Ishikawa (cell line): ENCODE results near the gene EFCAB7.

Source experiments
- CEBPB ChIP-seq: IDR thresholded peaks from 2 replicates; pipeline ENCODE4 v1.6.1; 2012
- CREB1 ChIP-seq: IDR thresholded peaks from 2 replicates; pipeline ENCODE4 v1.6.1; 2012; ENCODE audit warnings: low read depth
- EGR1 ChIP-seq: IDR thresholded peaks from 2 replicates; pipeline ENCODE4 v1.6.1; 2012
- EP300 ChIP-seq: IDR thresholded peaks from 2 replicates; pipeline ENCODE4 v1.6.1; 2012; ENCODE audit warnings: borderline replicate concordance
- FOXM1 ChIP-seq: IDR thresholded peaks from 2 replicates; pipeline ENCODE4 v1.6.1; 2012; ENCODE audit warnings: low read depth, borderline replicate concordance
- MAX ChIP-seq: IDR thresholded peaks from 2 replicates; pipeline ENCODE4 v1.6.1; 2012
- NFIC ChIP-seq: IDR thresholded peaks from 2 replicates; pipeline ENCODE4 v1.6.1; 2012
- RAD21 ChIP-seq: IDR thresholded peaks from 2 replicates; pipeline ENCODE4 v1.6.1; 2012; ENCODE audit warnings: low read depth
- TCF12 ChIP-seq: IDR thresholded peaks from 2 replicates; pipeline ENCODE4 v1.6.1; 2012; ENCODE audit warnings: low read depth
- TEAD4 ChIP-seq: IDR thresholded peaks from 2 replicates; pipeline ENCODE4 v1.6.1; 2012
- YY1 ChIP-seq: IDR thresholded peaks from 2 replicates; pipeline ENCODE4 v1.6.1; 2012; ENCODE audit warnings: low read depth
- TF ChIP-seq, protein P1 (sequence below): IDR thresholded peaks from 2 replicates; pipeline ENCODE4 v1.6.1; 2012
- TF ChIP-seq, protein P2 (sequence below): IDR thresholded peaks from 2 replicates; pipeline ENCODE4 v1.6.1; 2012; ENCODE audit warnings: low read depth, mild to moderate bottlenecking

DNA sequence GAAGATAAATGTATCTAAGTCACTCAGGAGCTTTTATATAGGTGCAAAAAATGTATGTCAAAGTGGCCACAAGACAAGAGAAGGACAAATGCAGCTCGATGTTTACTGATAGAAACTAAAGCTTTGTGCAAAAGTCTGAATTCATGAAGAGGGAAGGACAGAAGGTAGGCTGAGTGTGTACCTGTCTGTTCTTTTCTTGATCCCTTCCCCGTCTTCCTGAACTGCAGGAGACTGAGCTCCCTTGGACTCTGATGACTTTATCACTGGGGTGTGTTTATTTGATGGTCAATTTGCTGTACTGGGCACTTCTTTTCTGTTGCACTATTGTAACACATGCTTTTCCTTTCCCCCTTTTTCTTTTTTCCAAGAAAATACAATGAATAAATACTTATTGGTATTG is 25.7 kb upstream of the EFCAB7 start:
- TF ChIP-seq CEBPB (no peak), FOXM1 (no peak), YY1 (no peak), EP300 (no peak), NFIC (no peak), RAD21 (no peak), TEAD4 (no peak), MAX (no peak), CREB1 (no peak), EGR1 (no peak), TCF12 (no peak)
- TF ChIP-seq, protein P1, sequence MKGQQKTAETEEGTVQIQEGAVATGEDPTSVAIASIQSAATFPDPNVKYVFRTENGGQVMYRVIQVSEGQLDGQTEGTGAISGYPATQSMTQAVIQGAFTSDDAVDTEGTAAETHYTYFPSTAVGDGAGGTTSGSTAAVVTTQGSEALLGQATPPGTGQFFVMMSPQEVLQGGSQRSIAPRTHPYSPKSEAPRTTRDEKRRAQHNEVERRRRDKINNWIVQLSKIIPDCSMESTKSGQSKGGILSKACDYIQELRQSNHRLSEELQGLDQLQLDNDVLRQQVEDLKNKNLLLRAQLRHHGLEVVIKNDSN: no peak
- TF ChIP-seq, protein P2, sequence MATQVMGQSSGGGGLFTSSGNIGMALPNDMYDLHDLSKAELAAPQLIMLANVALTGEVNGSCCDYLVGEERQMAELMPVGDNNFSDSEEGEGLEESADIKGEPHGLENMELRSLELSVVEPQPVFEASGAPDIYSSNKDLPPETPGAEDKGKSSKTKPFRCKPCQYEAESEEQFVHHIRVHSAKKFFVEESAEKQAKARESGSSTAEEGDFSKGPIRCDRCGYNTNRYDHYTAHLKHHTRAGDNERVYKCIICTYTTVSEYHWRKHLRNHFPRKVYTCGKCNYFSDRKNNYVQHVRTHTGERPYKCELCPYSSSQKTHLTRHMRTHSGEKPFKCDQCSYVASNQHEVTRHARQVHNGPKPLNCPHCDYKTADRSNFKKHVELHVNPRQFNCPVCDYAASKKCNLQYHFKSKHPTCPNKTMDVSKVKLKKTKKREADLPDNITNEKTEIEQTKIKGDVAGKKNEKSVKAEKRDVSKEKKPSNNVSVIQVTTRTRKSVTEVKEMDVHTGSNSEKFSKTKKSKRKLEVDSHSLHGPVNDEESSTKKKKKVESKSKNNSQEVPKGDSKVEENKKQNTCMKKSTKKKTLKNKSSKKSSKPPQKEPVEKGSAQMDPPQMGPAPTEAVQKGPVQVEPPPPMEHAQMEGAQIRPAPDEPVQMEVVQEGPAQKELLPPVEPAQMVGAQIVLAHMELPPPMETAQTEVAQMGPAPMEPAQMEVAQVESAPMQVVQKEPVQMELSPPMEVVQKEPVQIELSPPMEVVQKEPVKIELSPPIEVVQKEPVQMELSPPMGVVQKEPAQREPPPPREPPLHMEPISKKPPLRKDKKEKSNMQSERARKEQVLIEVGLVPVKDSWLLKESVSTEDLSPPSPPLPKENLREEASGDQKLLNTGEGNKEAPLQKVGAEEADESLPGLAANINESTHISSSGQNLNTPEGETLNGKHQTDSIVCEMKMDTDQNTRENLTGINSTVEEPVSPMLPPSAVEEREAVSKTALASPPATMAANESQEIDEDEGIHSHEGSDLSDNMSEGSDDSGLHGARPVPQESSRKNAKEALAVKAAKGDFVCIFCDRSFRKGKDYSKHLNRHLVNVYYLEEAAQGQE: no peak
